IPS-11a (cell line): Measurements from ENCODE around the gene LENG8.
"Not testable (repeated sequence)": the region's sequence is repeated elsewhere in the genome, so short reads cannot be mapped to it uniquely, and the experiment has no call there.

Experiments used
- H3K4me3 ChIP-seq: one replicate; pipeline ENCODE4 v1.5.1; 2013; ENCODE audit warnings: low read depth, low read length, control low read depth

Gene LENG8

DNA sequence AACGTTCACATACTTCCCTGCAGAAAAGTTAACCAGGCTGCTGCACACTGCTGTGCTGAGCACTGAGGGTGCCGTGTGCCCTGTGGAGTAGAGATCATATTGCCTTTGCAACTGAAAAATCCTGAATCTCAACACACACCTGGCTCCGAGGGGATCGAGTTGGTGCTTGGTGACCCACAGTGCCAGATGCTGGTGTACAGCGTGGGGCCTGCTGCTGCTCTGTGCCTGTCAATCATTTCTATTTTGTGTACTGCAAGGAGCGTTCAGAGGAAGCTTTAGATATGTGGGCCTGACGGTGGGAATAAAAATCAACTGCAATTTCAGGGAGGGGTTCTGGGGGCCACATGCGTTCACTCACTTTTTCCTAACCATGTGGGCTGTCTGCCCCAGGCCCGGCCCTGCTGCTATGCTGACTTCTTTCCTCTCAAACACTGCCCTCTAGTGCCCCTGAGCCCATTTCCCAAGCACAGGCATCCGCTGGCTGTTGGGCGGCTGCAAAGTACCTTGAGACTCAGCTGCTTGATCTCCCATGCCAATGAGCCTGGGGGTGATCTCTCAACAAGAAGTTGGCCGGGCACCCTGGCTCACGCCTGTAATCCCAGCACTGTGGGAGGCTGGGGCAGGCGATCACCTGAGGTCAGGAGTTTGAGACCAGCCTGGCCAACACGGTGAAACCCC, 9.7 kb upstream of the LENG8 start:
- H3K4me3 ChIP-seq = no peak overlapping the region

- H3K4me3 ChIP-seq = no peak overlapping the region
Measured at GRCh38 chr19:54440641-54441040, 8.4 kb upstream of the LENG8 start.

DNA sequence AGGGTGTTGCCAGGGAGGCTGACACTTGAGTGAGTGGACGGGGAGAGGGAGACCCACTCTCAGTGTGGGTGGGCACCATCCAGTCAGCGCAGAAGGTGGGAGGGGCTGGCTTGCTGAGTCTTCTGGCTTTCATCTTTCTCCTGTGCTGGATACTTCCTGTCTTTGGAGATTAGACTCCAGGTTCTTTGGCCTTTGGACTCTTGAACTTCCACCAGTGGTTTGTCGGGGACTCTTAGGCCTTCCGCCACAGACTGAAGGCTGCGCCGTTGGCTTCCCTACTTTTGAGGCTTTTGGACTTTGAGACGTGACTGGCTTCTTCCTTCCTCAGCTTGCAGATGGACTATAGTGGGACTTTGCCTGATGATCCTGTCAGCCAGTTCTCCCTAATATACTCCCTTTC, 4.3 kb upstream of the LENG8 start:
- H3K4me3 ChIP-seq = no peak overlapping the region

DNA sequence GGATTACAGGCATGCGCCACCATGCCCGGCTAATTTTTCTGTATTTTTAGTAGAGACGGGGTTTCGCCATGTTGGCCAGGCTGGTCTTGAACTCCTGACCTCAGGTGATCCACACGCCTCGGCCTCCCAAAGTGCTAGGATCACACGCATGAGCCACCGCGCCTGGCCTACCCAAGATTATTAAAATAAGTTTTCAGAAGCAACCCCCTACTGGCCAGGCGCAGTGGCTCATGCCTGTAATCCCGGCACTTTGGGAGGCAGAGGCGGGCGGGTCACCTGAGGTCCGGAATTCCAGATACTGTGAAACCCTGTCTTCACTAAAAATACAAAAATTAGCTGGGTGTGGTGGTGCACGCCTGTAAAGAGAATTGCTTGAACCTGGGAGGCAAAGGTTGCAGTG, 2.6 kb upstream of the LENG8 start:
- not testable (repeated sequence) for H3K4me3 ChIP-seq

- H3K4me3 ChIP-seq = peak overlapping the region; percentile 94
Measured at GRCh38 chr19:54448040-54448773, 792 bp upstream of the LENG8 start.

GRCh38 chr19:54449701-54450069, 686 bp downstream of the LENG8 start:
- H3K4me3 ChIP-seq = peak overlapping the region; percentile 94

- H3K4me3 ChIP-seq = no peak overlapping the region
Measured at GRCh38 chr19:54451331-54451871, 2.4 kb downstream of the LENG8 start.

DNA sequence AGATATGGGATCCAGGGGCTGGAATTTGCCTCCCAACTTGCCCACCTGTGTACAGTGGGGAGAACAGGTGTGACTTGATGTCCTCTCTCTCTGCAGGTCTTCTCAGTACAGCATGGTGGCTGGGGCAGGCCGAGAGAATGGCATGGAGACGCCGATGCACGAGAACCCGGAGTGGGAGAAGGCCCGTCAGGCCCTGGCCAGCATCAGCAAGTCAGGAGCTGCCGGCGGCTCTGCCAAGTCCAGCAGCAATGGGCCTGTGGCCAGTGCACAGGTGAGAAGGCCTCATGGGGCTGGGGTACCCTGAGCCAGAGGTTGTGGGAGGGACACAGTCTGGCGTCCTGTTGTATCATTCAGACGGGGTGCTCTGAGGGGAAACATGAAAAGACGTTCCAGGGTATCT, 3.0 kb downstream of the LENG8 start:
- no peak overlapping the region for H3K4me3 ChIP-seq

GRCh38 chr19:54452626-54453025, 3.6 kb downstream of the LENG8 start:
- no peak overlapping the region for H3K4me3 ChIP-seq

GRCh38 chr19:54453921-54454780, 5.2 kb downstream of the LENG8 start:
- H3K4me3 ChIP-seq = no peak overlapping the region

DNA sequence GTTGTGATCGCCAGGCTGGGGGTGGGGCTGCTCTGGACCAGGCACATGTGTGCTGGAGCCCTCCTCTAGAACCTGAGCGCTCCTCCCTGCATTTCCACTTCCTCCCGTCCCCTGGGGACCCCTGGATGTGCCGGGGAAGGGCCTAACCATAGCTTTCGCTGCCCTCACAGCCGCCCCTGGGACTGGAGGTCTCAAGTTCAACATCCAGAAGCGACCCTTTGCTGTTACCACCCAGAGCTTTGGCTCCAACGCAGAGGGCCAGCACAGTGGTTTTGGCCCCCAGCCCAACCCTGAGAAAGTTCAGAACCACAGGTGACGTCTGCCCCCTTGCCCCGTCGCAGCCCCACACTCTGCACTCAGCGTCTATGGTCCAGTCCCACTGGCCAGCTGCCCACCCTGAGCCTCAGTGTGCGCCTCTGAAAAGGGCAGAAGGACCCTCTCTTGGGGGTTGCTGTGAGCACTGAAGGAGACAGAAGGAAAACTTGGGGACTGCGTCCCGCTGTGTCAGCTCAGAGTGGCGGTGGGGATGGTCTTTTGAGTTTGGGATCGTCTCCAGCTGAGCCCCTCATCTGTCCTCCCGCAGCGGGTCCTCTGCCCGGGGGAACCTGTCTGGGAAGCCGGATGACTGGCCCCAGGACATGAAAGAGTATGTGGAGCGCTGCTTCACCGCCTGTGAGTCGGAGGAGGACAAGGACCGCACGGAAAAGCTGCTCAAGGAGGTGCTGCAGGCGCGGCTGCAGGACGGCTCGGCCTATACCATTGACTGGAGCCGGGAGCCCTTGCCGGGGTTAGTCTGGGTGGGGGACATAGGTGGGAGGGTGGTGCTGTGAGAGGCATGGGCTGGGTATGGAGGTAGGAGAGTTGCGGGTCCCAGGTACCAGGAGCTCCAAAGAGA, 6.0 kb downstream of the LENG8 start:
- no peak overlapping the region for H3K4me3 ChIP-seq

DNA sequence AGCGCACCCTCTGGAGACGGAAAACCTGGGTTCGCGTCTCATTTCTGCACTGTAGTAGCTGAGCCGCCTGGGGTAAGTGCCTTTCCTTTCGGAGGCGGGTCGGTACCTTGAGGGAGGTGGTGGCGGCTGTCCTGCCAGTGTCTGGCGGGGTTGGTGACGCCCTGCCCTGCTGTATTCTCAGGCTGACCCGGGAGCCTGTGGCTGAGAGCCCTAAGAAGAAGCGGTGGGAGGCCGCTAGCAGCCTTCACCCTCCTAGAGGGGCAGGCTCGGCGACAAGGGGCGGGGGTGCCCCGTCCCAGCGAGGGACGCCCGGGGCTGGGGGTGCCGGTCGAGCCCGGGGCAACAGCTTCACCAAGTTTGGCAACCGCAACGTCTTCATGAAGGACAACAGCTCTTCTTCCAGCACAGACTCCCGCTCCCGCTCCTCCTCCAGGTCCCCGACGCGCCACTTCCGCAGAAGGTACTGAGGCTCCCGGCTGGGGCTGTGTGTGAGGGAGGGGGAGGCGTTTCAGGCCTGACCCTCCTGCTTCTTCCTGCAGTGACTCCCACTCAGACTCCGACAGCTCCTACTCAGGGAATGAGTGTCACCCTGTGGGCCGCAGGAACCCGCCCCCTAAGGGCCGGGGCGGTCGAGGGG, 6.9 kb downstream of the LENG8 start:
- H3K4me3 ChIP-seq = no peak overlapping the region

DNA sequence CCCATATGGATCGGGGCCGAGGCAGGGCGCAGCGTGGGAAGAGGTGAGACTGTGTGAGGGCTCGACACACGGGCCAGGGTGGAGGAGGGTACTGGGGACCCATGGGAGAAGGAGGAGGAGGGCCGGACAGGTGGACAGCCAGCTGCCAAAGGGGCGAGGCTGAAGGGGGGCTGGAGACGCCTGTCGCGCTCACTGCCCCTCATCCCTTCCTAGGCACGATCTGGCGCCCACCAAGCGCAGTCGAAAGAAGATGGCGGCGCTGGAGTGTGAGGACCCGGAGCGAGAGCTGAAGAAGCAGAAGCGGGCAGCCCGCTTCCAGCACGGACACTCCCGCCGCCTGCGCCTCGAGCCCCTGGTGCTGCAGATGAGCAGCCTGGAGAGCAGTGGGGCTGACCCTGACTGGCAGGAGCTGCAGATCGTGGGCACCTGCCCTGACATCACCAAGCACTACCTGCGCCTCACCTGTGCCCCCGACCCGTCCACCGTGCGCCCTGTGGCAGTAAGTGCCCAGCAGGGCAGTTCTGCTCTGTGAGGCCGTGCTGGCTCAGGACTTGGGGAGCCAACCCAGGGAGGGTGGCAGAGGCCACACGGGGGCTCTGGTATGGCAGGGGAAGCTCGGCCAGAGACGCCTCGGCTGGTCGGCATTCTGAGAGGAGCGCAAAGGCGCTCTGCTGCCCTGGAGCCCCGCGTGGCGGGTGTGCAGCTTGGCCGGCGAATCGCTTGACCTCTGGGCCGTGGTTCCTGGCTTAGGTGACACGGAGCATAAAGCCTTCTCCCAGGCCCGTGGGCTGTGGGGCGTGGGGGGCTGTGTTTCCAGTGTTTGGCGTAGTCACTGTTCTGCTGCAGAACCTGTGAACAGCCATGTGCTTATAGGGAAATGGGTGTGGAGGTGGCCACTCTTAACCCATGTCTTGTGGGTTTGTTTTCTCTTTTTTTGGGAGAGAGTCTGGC, 7.7 kb downstream of the LENG8 start:
- H3K4me3 ChIP-seq = no peak overlapping the region

DNA sequence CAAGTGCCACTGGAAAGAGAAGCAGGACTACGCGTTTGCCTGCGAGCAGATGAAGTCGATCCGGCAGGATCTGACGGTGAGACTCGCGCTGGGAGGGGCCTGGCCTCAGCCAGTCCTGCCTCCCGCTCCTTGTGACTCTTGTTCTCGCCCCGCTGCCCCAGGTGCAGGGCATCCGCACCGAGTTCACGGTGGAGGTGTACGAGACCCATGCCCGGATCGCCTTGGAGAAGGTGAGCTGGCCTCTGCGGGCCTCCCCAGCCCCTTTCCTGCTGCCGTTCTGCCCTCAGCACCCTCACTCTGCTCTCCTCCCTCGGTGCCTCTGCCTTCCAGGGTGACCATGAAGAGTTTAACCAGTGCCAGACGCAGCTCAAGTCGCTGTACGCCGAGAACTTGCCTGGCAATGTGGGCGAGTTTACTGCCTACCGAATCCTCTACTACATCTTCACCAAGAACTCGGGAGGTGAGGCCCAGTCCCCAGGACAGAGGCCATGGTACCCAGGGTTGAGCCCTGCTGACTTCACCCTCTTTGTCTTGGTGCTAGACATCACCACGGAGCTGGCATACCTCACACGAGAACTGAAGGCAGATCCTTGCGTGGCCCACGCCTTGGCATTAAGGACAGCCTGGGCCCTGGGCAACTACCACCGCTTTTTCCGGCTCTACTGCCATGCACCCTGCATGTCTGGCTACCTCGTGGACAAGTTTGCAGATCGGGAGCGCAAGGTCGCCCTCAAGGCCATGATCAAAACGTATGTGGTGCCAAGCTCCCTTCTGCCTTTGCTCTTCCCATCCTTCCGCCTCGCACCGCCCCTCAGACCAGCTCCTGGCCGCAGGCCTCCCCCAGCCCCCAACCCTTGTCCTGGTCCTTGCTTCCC, 9.0 kb downstream of the LENG8 start:
- H3K4me3 ChIP-seq = no peak overlapping the region

GRCh38 chr19:54458648-54459281, 9.8 kb downstream of the LENG8 start:
- H3K4me3 ChIP-seq = no peak overlapping the region

DNA sequence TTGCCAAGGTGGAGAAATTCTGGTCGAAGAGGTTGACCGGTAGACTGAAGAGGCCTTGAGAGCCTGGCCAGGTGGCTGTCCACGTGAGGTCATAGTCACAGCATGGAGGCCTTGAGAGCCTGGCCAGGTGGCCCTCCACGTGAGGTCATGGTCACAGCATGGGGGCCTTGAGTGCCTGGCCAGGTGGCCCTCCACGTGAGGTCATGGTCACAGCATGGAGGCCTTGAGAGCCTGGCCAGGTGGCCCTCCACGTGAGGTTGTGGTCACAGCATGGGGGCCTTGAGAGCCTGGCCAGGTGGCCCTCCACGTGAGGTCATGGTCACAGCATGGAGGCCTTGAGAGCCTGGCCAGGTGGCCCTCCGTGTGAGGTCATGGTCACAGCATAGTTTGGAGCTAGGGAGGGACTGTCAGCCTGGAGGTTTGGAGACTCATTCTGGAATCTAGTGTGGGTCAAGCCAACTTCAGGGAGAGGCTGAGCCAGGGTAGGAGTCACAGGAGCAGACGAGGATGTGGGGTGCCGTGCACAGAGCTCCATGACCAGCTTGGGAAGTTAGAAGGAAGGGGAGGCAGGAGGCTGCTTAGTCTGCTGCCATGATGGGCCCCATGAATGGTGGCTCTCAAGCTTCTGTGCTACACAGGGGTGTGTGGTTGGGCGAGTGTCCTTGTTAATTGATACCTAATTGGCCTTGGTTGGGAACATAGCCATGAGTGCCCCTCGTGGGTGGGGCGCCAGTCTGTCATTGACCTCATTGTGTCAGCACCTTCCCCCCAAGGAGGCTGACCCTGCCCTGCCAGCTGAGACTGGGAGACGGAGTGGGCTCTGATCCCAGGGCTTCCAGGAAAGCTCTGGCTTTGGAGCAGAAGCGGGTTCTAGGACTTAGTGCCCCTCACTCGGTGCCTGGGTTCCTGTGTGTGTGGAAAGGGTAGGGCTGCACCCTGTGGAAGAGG, 10.6 kb downstream of the LENG8 start:
- H3K4me3 ChIP-seq = no peak overlapping the region
